H1 (cell line): ENCODE measurements around the gene CD164L2. TPM values are rescaled to one million over a fixed set of nuclear protein-coding genes. Genes with fewer than 3 reads are reported as not detected.

Experiments
- CTCF ChIA-PET: fragments of 300-600 bp; sonication (Branson Sonifier 250); formaldehyde crosslinking; loops from one replicate; lab custom pipeline; 2021; ENCODE audit not compliant: partially characterized antibody; lab: Charles Lee
- POLR2A ChIA-PET: fragments of 300-600 bp; sonication (Branson Sonifier 250); formaldehyde crosslinking; loops from one replicate; lab custom pipeline; 2021; ENCODE audit warnings: inconsistent platforms; ENCODE audit not compliant: partially characterized antibody; lab: Charles Lee
- DNase-seq, 2 experiments: peaks; one replicate each; pipeline versions ENCODE4 v3.0.0 to v3.0.0-alpha.2; 2010 to 2022; ENCODE audit warnings: low spot score in 2 of 2, low read depth in 1 of 2, mixed read lengths in 1 of 2
- FAIRE-seq: peaks from 2 replicates; lab custom pipeline; 2011; peaks lifted over from hg19 to GRCh38; lab: Jason Lieb, UNC
- H2AFZ ChIP-seq: 2 replicates; pipeline ENCODE4 v1.8.1; 2012; ENCODE audit warnings: low read length, inconsistent platforms
- H2AK5ac ChIP-seq: 2 replicates; pipeline ENCODE4 v1.6.1; 2013; ENCODE audit warnings: low read depth, low read length
- H2BK120ac ChIP-seq: replicated peaks from 2 replicates; pipeline ENCODE3; 2013; ENCODE audit warnings: low read depth, low read length, inconsistent platforms
- H2BK12ac ChIP-seq: 2 replicates; pipeline ENCODE4 v1.6.1; 2013; ENCODE audit warnings: low read depth, low read length
- H2BK15ac ChIP-seq: 2 replicates; pipeline ENCODE4 v1.6.1; 2013; ENCODE audit warnings: low read length
- H2BK20ac ChIP-seq: 2 replicates; pipeline ENCODE4 v1.6.1; 2013; ENCODE audit warnings: low read length
- H2BK5ac ChIP-seq: 2 replicates; pipeline ENCODE4 v1.6.1; 2013; ENCODE audit warnings: low read depth, low read length
- H3K14ac ChIP-seq: 2 replicates; pipeline ENCODE4 v1.6.1; 2013; ENCODE audit warnings: inconsistent platforms; ENCODE audit not compliant: insufficient read length
- H3K18ac ChIP-seq: 2 replicates; pipeline ENCODE4 v1.6.1; 2013; ENCODE audit warnings: low read length; ENCODE audit errors: extremely low read depth
- H3K23ac ChIP-seq: 2 replicates; pipeline ENCODE4 v1.6.1; 2013; ENCODE audit warnings: inconsistent platforms; ENCODE audit not compliant: insufficient read length
- H3K23me2 ChIP-seq: 2 replicates; pipeline ENCODE4 v1.6.1; 2013; ENCODE audit warnings: low read depth, low read length
- H3K27ac ChIP-seq: 2 replicates; pipeline ENCODE4 v1.6.1; 2011; ENCODE audit warnings: low read depth, low read length, inconsistent platforms
- H3K27me3 ChIP-seq, 4 experiments: replicated peaks in 1 of 4; 1 replicate in 1 of 4; 2 replicates in 3 of 4; pipeline versions ENCODE4 v1.6.1 to v1.8.1; 2011 to 2013; ENCODE audit warnings: low read length in 3 of 4, mild to moderate bottlenecking in 3 of 4, inconsistent platforms in 2 of 4, mixed read lengths in 2 of 4, moderate library complexity in 1 of 4; ENCODE audit not compliant: control insufficient read depth in 3 of 4, insufficient read depth in 3 of 4; ENCODE audit errors: extremely low read depth in 1 of 4
- H3K36me3 ChIP-seq, 4 experiments: 2 replicates each; pipeline versions ENCODE4 v1.6.1 to v1.8.1; 2011 to 2013; ENCODE audit warnings: mild to moderate bottlenecking in 4 of 4, low read length in 3 of 4, moderate library complexity in 2 of 4, control low read depth in 1 of 4, inconsistent platforms in 1 of 4; ENCODE audit not compliant: insufficient read depth in 4 of 4, control insufficient read depth in 2 of 4
- H3K4ac ChIP-seq: replicated peaks from 2 replicates; pipeline ENCODE3; 2013; ENCODE audit warnings: low read length, low read depth, mixed read lengths, inconsistent platforms; ENCODE audit not compliant: insufficient read length
- H3K4me1 ChIP-seq, 4 experiments: replicated peaks in 1 of 4; 1 replicate in 1 of 4; 2 replicates in 3 of 4; pipeline versions ENCODE4 v1.6.1 to v1.8.1; 2011 to 2013; ENCODE audit warnings: low read length in 3 of 4, inconsistent platforms in 2 of 4, mixed read lengths in 1 of 4; ENCODE audit not compliant: insufficient read depth in 4 of 4, control insufficient read depth in 3 of 4
- H3K4me2 ChIP-seq, 2 experiments: 2 replicates each; pipeline versions ENCODE4 v1.6.1 to v1.8.1; 2011 to 2013; ENCODE audit warnings: low read depth in 2 of 2, low read length in 2 of 2, control low read depth in 1 of 2, inconsistent platforms in 1 of 2, mild to moderate bottlenecking in 1 of 2; ENCODE audit not compliant: insufficient read depth in 1 of 2
- H3K4me3 ChIP-seq, 4 experiments: fragments of 200-600, 300-600 bp in 1 of 4; sonication (generic), shearing (Covaris generic), sonication (Bioruptor Twin) in 1 of 4; 2 replicates each; pipeline versions ENCODE4 v1.5.1 to v1.8.1; 2011 to 2016; ENCODE audit warnings: low read length in 4 of 4, low read depth in 3 of 4, control low read depth in 2 of 4, inconsistent platforms in 2 of 4, mild to moderate bottlenecking in 2 of 4, mixed read lengths in 1 of 4, moderate library complexity in 1 of 4; ENCODE audit not compliant: insufficient read depth in 2 of 4; ENCODE audit errors: extremely low read depth in 1 of 4
- H3K56ac ChIP-seq: replicated peaks from 2 replicates; pipeline ENCODE3; 2013; ENCODE audit warnings: low read depth, mild to moderate bottlenecking, mixed read lengths, low read length, inconsistent platforms; ENCODE audit not compliant: insufficient read length
- H3K79me1 ChIP-seq: 2 replicates; pipeline ENCODE4 v1.6.1; 2013; ENCODE audit warnings: low read depth, low read length, control low read depth
- H3K79me2 ChIP-seq, 2 experiments: 2 replicates each; pipeline versions ENCODE4 v1.6.1 to v1.8.1; 2012 to 2013; ENCODE audit warnings: low read length in 2 of 2, mild to moderate bottlenecking in 2 of 2, inconsistent platforms in 1 of 2; ENCODE audit not compliant: insufficient read depth in 2 of 2, control insufficient read depth in 1 of 2
- H3K9ac ChIP-seq, 4 experiments: replicated peaks in 1 of 4; 1 replicate in 1 of 4; 2 replicates in 3 of 4; pipeline versions ENCODE4 v1.6.1 to v1.8.1; 2011 to 2013; ENCODE audit warnings: low read depth in 3 of 4, low read length in 3 of 4, control low read depth in 2 of 4, mild to moderate bottlenecking in 2 of 4, moderate library complexity in 2 of 4, inconsistent platforms in 1 of 4; ENCODE audit errors: extremely low read depth in 1 of 4
- H3K9me3 ChIP-seq, 2 experiments: 2 replicates each; pipeline versions ENCODE4 v1.6.1 to v1.8.1; 2012 to 2013; ENCODE audit warnings: mild to moderate bottlenecking in 2 of 2, moderate library complexity in 2 of 2, control low read depth in 1 of 2, inconsistent platforms in 1 of 2, low read depth in 1 of 2, low read length in 1 of 2, mixed read lengths in 1 of 2; ENCODE audit not compliant: insufficient read depth in 2 of 2
- H4K20me1 ChIP-seq, 2 experiments: replicated peaks in 1 of 2; 2 replicates each; pipeline versions ENCODE3 to v1.8.1; 2011 to 2013; ENCODE audit warnings: inconsistent platforms in 2 of 2, low read length in 2 of 2, mild to moderate bottlenecking in 1 of 2; ENCODE audit not compliant: insufficient read depth in 2 of 2, control insufficient read depth in 1 of 2
- H4K5ac ChIP-seq: 2 replicates; pipeline ENCODE4 v1.6.1; 2013; ENCODE audit warnings: low read length, low read depth, mixed read lengths, inconsistent platforms; ENCODE audit not compliant: insufficient read length
- H4K8ac ChIP-seq: 2 replicates; pipeline ENCODE4 v1.8.0; 2013; ENCODE audit warnings: mild to moderate bottlenecking, moderate library complexity, low read length, inconsistent platforms; ENCODE audit not compliant: insufficient read depth; ENCODE audit errors: extremely low read depth
- H4K91ac ChIP-seq: replicated peaks from 2 replicates; pipeline ENCODE3; 2013; ENCODE audit warnings: low read length, mixed read lengths, inconsistent platforms; ENCODE audit not compliant: insufficient read length
- E2F6 ChIP-seq: IDR thresholded peaks from 2 replicates; pipeline ENCODE4 v1.6.1; 2012; ENCODE audit warnings: inconsistent platforms
- KDM4A ChIP-seq: IDR thresholded peaks from one replicate; pipeline ENCODE4 v1.7.1; 2012; ENCODE audit warnings: low read depth, mild to moderate bottlenecking, moderate library complexity, low read length, inconsistent platforms; ENCODE audit not compliant: severe bottlenecking
- SRF ChIP-seq: IDR thresholded peaks from 2 replicates; pipeline ENCODE4 v1.6.1; 2011; ENCODE audit warnings: mild to moderate bottlenecking, low read depth, low read length, moderate library complexity
- WGBS, 2 experiments: shearing (Covaris generic) in 1 of 2; methylation state at CpG; one replicate each; pipeline versions ENCODE4 v1.1.6 to v1.1.7; 2013 to 2015; ENCODE audit warnings: low lambda C conversion rate in 2 of 2, mixed read lengths in 2 of 2, inconsistent platforms in 1 of 2, low coverage in 1 of 2, missing lambda C conversion rate in 1 of 2; ENCODE audit not compliant: insufficient replicate concordance in 2 of 2, insufficient coverage in 1 of 2, insufficient read length in 1 of 2; ENCODE audit errors: extremely low coverage in 1 of 2, missing lambda C conversion rate in 1 of 2; 5-methylcytosine and 5-hydroxymethylcytosine counted together
- polyA plus RNA-seq, 7 experiments: library from polyadenylated mRNA; depleted of rRNA in 3 of 7; stranded (reverse) in 5 of 7; unstranded in 2 of 7; fragments of >200 nt in 5 of 7; fragments of 200-250 nt in 2 of 7; gene quantifications; 1 replicate in 5 of 7; 2 replicates in 1 of 7; 4 replicates in 1 of 7; pipeline versions ENCODE4 v1.2.1 to v1.2.3, GENCODE V29; 2011 to 2013; ENCODE audit warnings: missing spikeins in 2 of 7, mixed read lengths in 2 of 7
- total RNA-seq: library from RNA; stranded (reverse); fragmentation: NEBNext Ultra II Directional; extraction: Animal tissue kit (Norgen Biotek cat#: 25700); gene quantifications from 2 replicates; pipeline ENCODE4 v1.2.1, GENCODE V29; 2021

The CD164L2 gene
- total and polyA plus RNA-seq, 2 of the 8 experiments (the other 6 are each of a cell fraction or from before 2014, with no cell fraction given) = 3.3 TPM

DNA sequence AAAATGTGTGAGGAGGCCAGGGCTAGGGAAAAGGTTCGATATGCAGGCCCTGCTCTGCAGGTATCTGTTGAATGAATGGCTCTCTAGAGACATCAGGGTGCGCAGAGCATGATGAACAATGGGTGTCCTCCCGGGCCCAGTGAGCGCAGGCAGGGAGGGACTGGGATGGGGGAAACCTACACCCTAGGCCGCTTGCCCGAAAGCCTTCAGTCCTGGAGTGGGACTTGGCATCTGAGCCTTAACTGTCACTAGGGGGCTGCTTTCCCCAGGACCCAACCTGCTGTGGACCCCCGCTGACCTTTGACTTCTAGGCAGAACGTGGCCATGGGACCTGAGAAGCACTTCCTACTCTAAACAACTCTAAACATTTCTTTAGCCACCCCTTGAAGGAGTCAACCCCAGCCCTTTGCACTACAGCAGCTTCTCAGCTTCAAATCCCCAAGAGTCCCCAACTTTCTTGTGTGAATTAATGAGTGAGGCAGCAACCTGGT, 15.9 kb downstream of the CD164L2 start:
- Histone ChIP-seq H4K20me1 (peaks cover 0 to 2% of the 10 kb centered on the region in 2 experiments), H3K4me3 (peak overlapping the region; percentile 62 to 71 (median 64)), H2AFZ (peak overlapping the region; percentile 80; the same call in 1 of the 2 replicates), H2BK120ac (peak overlapping the region; percentile 85), H4K5ac (peak overlapping the region; percentile 46), H2BK5ac (peak overlapping the region; percentile 45; the same call in 1 of the 2 replicates), H3K23ac (no peak overlapping the region), H3K27ac (no peak overlapping the region), H3K9me3 (no peaks in the 10 kb centered on the region), H3K9ac (peak overlapping the region in 3 of 4 experiments; percentile 29 to 39 (median 34); a peak in 4 of 7 replicates), H3K27me3 (no peaks in the 10 kb centered on the region; a peak in 1 of 7 replicates), H3K36me3 (no peaks in the 10 kb centered on the region), H4K8ac (no peak overlapping the region), H3K23me2 (peaks cover 2% of the 10 kb centered on the region; the same call in 1 of the 2 replicates), H3K4me1 (peaks cover 3 to 16% (median 6%) of the 10 kb centered on the region in 4 experiments), H3K79me2 (no peaks in the 10 kb centered on the region), H3K56ac (no peak overlapping the region), H2AK5ac (no peak overlapping the region), H4K91ac (peak overlapping the region; percentile 79), H2BK12ac (peak overlapping the region; percentile 1; the same call in 1 of the 2 replicates), H3K4ac (no peak overlapping the region), H3K4me2 (peak overlapping the region; percentile 85 to 97), H3K14ac (no peak overlapping the region), H2BK15ac (peak overlapping the region; percentile 76; the same call in 1 of the 2 replicates), H2BK20ac (0 out of 2 replicates have a peak overlapping the region, but pooled peaks have one; percentile 68), H3K79me1 (no peaks in the 10 kb centered on the region), H3K18ac (peak overlapping the region; percentile 84)
- ChIA-PET POLR2A (interaction anchor here (0.9 to 10.3 kb wide), 6 partner anchors 14 to 71 kb away, joined by 3 to 101 read pairs (median 6); partner anchors contain the start of gene CD164L2), CTCF (interaction anchor here (0.6 to 28.8 kb wide), 16 partner anchors 11 to 302 kb away, joined by 3 to 625 read pairs (median 8); partner anchors contain the start of genes CD164L2, FCN3 and GPR3)
- DNase-seq (no peak), FAIRE-seq (no peak)
- TF ChIP-seq E2F6 (no peak), KDM4A (peak; percentile 43), SRF (no peak)
- 25% methylated on average over 8 of the region's 8 CpGs; no CpG with 5 or more reads in 1 of the 2 experiments for WGBS, 2 experiments
